GM12878 (cell line): ENCODE measurements around the gene SCAANT1. TPM values are rescaled to one million over a fixed set of nuclear protein-coding genes. Genes with fewer than 3 reads are reported as not detected.

ENCODE experiments used
- ATAC-seq: fragments of 200-7000 bp; cut with Tn5 transposase; 3 replicates; pipeline ENCODE4 v1.9.1; 2020; ENCODE audit warnings: mild to moderate bottlenecking, moderate library complexity
- BruUV-seq: library from RNA; stranded (reverse); fragments of 400-500 nt; replicated peaks from 2 replicates; lab custom pipeline; 2021; lab: Mats Ljungman, UMichigan
- CTCF ChIA-PET: fragments of 300-600 bp; sonication (Branson Sonifier 250); formaldehyde crosslinking; extraction: SDS; loops from one replicate; lab custom pipeline; 2021; ENCODE audit warnings: inconsistent platforms; lab: Yijun Ruan, JAX
- POLR2A ChIA-PET: fragments of 350-600 bp; formaldehyde crosslinking; extraction: SDS; loops from one replicate; lab custom pipeline; 2021; ENCODE audit warnings: inconsistent platforms; lab: Charles Lee
- RAD21 ChIA-PET: fragments of 300-600 bp; sonication (Branson Sonifier 250); formaldehyde crosslinking; loops from one replicate; lab custom pipeline; 2023; ENCODE audit warnings: antibody characterized with exemption; ENCODE audit not compliant: unreplicated experiment; lab: Charles Lee
- SMC1A ChIA-PET: fragments of 300-600 bp; sonication (Branson Sonifier 250); formaldehyde crosslinking; loops from one replicate; lab custom pipeline; 2023; ENCODE audit not compliant: unreplicated experiment, uncharacterized antibody; lab: Charles Lee
- DNase-seq: peaks from one replicate; pipeline ENCODE4 v3.0.0-alpha.2; 2011; ENCODE audit warnings: low read depth, low spot score
- FAIRE-seq: peaks from 3 replicates; lab custom pipeline; 2011; peaks lifted over from hg19 to GRCh38; lab: Jason Lieb, UNC
- H2AFZ ChIP-seq: 2 replicates; pipeline ENCODE4 v1.6.0; 2011; ENCODE audit warnings: low read depth, low read length, control low read depth; ENCODE audit not compliant: control insufficient read depth
- H3K27ac ChIP-seq: 2 replicates; pipeline ENCODE4 v1.5.1; 2011; ENCODE audit warnings: control low read depth; ENCODE audit not compliant: control insufficient read depth, insufficient read depth
- H3K27me3 ChIP-seq, 2 experiments: replicated peaks in 1 of 2; 2 replicates each; pipeline versions ENCODE4 v1.6.0 to v1.6.1; 2011; ENCODE audit warnings: low read length in 1 of 2; ENCODE audit not compliant: control insufficient read depth in 2 of 2, insufficient read depth in 2 of 2
- H3K36me3 ChIP-seq, 2 experiments: 2 replicates each; pipeline ENCODE4 v1.5.1; 2011; ENCODE audit warnings: low read length in 1 of 2; ENCODE audit not compliant: control insufficient read depth in 2 of 2, insufficient read depth in 2 of 2
- H3K4me1 ChIP-seq: 2 replicates; pipeline ENCODE4 v1.6.1; 2011; ENCODE audit warnings: mild to moderate bottlenecking, low read length, moderate library complexity, mixed read lengths; ENCODE audit not compliant: control insufficient read depth, insufficient read depth
- H3K4me2 ChIP-seq: 2 replicates; pipeline ENCODE4 v1.6.0; 2011; ENCODE audit warnings: control low read depth; ENCODE audit not compliant: control insufficient read depth, insufficient read depth
- H3K4me3 ChIP-seq: fragments of 200-600 bp; sonication (generic); 2 replicates; pipeline ENCODE4 v1.5.1; 2016
- H3K79me2 ChIP-seq: 2 replicates; pipeline ENCODE4 v1.6.0; 2011; ENCODE audit warnings: low read length; ENCODE audit not compliant: control insufficient read depth, insufficient read depth
- H3K9ac ChIP-seq: 2 replicates; pipeline ENCODE4 v1.8.0; 2011; ENCODE audit warnings: low read length, control low read depth, mixed read lengths; ENCODE audit not compliant: control insufficient read depth, insufficient read depth
- H3K9me3 ChIP-seq: replicated peaks from 3 replicates; pipeline ENCODE4 v1.5.1; 2011; ENCODE audit warnings: mild to moderate bottlenecking, low read length; ENCODE audit not compliant: control insufficient read depth, insufficient read depth
- H4K20me1 ChIP-seq: 2 replicates; pipeline ENCODE4 v1.6.0; 2011; ENCODE audit not compliant: control insufficient read depth, insufficient read depth
- BHLHE40 ChIP-seq, 2 experiments: fragments of 450-650 bp in 1 of 2; IDR thresholded peaks; 2 replicates each; pipeline ENCODE4 v1.6.1; 2011 to 2017; ENCODE audit warnings: low read depth in 2 of 2, borderline replicate concordance in 1 of 2, improper control_type of control experiment in 1 of 2, low read length in 1 of 2, mild to moderate bottlenecking in 1 of 2
- CREB1 ChIP-seq: IDR thresholded peaks from 2 replicates; pipeline ENCODE4 v1.6.1; 2012; ENCODE audit warnings: low read depth, mild to moderate bottlenecking, inconsistent platforms
- CTCF ChIP-seq, 3 experiments: IDR thresholded peaks in 2 of 3; conservative IDR thresholded peaks in 1 of 3; 2 replicates each; pipeline ENCODE4 v1.5.1; 2011; ENCODE audit warnings: low read depth in 3 of 3, low read length in 3 of 3, mild to moderate bottlenecking in 3 of 3, control low read depth in 2 of 3, moderate library complexity in 2 of 3, inconsistent platforms in 1 of 3, mixed read lengths in 1 of 3; ENCODE audit not compliant: control insufficient read depth in 2 of 3, insufficient read depth in 1 of 3; ENCODE audit errors: extremely low read depth in 1 of 3
- EGR1 ChIP-seq, 2 experiments: IDR thresholded peaks; 1 replicate in 1 of 2; 2 replicates in 1 of 2; pipeline ENCODE4 v1.6.1; 2011 to 2012; ENCODE audit warnings: low read depth in 2 of 2, low read length in 2 of 2, borderline replicate concordance in 1 of 2, mild to moderate bottlenecking in 1 of 2, moderate library complexity in 1 of 2
- EZH2 ChIP-seq: IDR thresholded peaks from 2 replicates; pipeline ENCODE4 v1.6.1; 2012; ENCODE audit warnings: low read depth, mild to moderate bottlenecking, control low read depth, inconsistent platforms, low read length, borderline replicate concordance; ENCODE audit not compliant: control insufficient read depth
- FOXM1 ChIP-seq: IDR thresholded peaks from 2 replicates; pipeline ENCODE4 v1.6.1; 2012; ENCODE audit warnings: low read depth, mild to moderate bottlenecking, inconsistent platforms, low read length, moderate library complexity
- HDAC6 ChIP-seq: fragments of 200-600 bp; sonication (generic); IDR thresholded peaks from one replicate; pipeline ENCODE4 v1.8.0; 2017; ENCODE audit warnings: antibody characterized with exemption; ENCODE audit not compliant: unreplicated experiment
- MEF2A ChIP-seq: IDR thresholded peaks from 2 replicates; pipeline ENCODE4 v1.6.1; 2011; ENCODE audit warnings: low read depth, mild to moderate bottlenecking, low read length, moderate library complexity; ENCODE audit not compliant: insufficient read depth
- NFXL1 ChIP-seq: fragments of 450-650 bp; IDR thresholded peaks from 2 replicates; pipeline ENCODE4 v1.6.1; 2017; ENCODE audit warnings: antibody characterized with exemption, mild to moderate bottlenecking, borderline replicate concordance
- POLR2A ChIP-seq: IDR thresholded peaks from 2 replicates; pipeline ENCODE4 v1.6.1; 2011; ENCODE audit warnings: low read depth, mild to moderate bottlenecking, low read length
- POU2F2 ChIP-seq: IDR thresholded peaks from 3 replicates; pipeline ENCODE4 v1.6.1; 2011; ENCODE audit warnings: low read depth, mild to moderate bottlenecking, low read length, borderline replicate concordance
- RFX5 ChIP-seq: IDR thresholded peaks from 2 replicates; pipeline ENCODE4 v1.6.1; 2011; ENCODE audit warnings: low read depth, low read length, improper control_type of control experiment
- SMAD5 ChIP-seq: IDR thresholded peaks from 2 replicates; pipeline ENCODE4 v1.6.1; 2016; ENCODE audit warnings: antibody characterized with exemption, low read depth
- TBL1XR1 ChIP-seq: IDR thresholded peaks from 2 replicates; pipeline ENCODE4 v1.6.1; 2012; ENCODE audit warnings: low read depth, low read length, improper control_type of control experiment
- WGBS: methylation state at CpG from one replicate; pipeline ENCODE4 v1.1.6; 2016; ENCODE audit warnings: low lambda C conversion rate; ENCODE audit not compliant: insufficient replicate concordance, insufficient coverage; ENCODE audit errors: missing lambda C conversion rate; 5-methylcytosine and 5-hydroxymethylcytosine counted together
- in situ Hi-C: fragments of 300-500 bp; cut with MboI; formaldehyde crosslinking; loops from 9 replicates; pipeline ENCODE4 v1.14.3; 2018; ENCODE audit warnings: mixed read lengths
- intact Hi-C: fragments of 100-400 bp; cut with micrococcal nuclease; formaldehyde crosslinking; loops from one replicate; pipeline ENCODE4 v1.14.2; 2022; ENCODE audit not compliant: unreplicated experiment
- polyA plus RNA-seq, 11 experiments: library from polyadenylated mRNA; depleted of rRNA in 4 of 11; unstranded in 6 of 11; stranded (reverse) in 5 of 11; fragments of >200 nt; fragmentation: Nextera tagmentation in 4 of 11; fragmentation: Illumina TruSeq in 1 of 11; extraction: Ambion mirVana in 4 of 11; extraction: Trizol in 1 of 11; gene quantifications; 1 replicate in 1 of 11; 2 replicates in 10 of 11; pipeline versions ENCODE4 v1.2.1 to v1.2.3, GENCODE V29; 2011 to 2016; ENCODE audit warnings: inconsistent platforms in 2 of 11, missing spikeins in 2 of 11, low read depth in 1 of 11
- total RNA-seq, 4 experiments: library from RNA; depleted of rRNA in 3 of 4; stranded (reverse); fragments of >200 nt in 3 of 4; fragmentation: Illumina TruSeq in 1 of 4; extraction: Trizol in 1 of 4; gene quantifications; 2 replicates each; pipeline versions ENCODE4 v1.2.1 to v1.2.3, GENCODE V29; 2013 to 2021
- TF ChIP-seq, protein P1 (sequence below): fragments of 450-650 bp; conservative IDR thresholded peaks from 2 replicates; pipeline ENCODE4 v1.6.1; 2017; ENCODE audit warnings: mild to moderate bottlenecking, moderate library complexity

SCAANT1 gene
- total and polyA plus RNA-seq, 10 of the 15 experiments (the other 5 are each of a cell fraction or from before 2014, with no cell fraction given) = 0.60 to 1.7 (median 0.95) TPM; not detected in 6

- TF ChIP-seq EZH2 = no peak
- TF ChIP-seq, protein P1, sequence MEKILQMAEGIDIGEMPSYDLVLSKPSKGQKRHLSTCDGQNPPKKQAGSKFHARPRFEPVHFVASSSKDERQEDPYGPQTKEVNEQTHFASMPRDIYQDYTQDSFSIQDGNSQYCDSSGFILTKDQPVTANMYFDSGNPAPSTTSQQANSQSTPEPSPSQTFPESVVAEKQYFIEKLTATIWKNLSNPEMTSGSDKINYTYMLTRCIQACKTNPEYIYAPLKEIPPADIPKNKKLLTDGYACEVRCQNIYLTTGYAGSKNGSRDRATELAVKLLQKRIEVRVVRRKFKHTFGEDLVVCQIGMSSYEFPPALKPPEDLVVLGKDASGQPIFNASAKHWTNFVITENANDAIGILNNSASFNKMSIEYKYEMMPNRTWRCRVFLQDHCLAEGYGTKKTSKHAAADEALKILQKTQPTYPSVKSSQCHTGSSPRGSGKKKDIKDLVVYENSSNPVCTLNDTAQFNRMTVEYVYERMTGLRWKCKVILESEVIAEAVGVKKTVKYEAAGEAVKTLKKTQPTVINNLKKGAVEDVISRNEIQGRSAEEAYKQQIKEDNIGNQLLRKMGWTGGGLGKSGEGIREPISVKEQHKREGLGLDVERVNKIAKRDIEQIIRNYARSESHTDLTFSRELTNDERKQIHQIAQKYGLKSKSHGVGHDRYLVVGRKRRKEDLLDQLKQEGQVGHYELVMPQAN = 0 out of 2 replicates have a peak, but pooled peaks have one; percentile 7
Measured at GRCh38 chr3:63912768-63913588, 795 bp upstream of the SCAANT1 start (continued).

DNA sequence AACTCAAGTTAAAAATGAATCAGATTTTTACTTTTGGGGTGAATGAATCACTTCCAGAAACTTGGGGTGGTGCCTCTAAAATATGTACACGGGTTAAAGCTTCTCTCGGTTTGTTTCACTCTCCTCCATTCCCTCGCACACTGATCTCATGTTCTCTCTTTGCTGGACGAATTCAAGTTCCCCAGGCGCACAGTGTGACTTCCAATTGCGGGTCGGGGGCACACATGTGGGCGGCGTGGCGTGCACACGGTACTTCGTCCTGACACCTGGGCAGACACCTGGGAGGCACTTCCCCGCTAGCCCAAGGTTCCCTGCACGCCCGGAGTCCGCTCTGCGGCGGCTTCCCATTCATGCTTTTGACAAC, 692 bp downstream of the SCAANT1 start:
- Histone ChIP-seq H3K27me3 (no peaks in the 10 kb centered on the region), H2AFZ (peak overlapping the region; percentile 67), H3K27ac (peak overlapping the region; percentile 86), H3K9ac (peak overlapping the region; percentile 80), H3K9me3 (no peaks in the 10 kb centered on the region), H3K36me3 (peaks cover 0 to 14% of the 10 kb centered on the region in 2 experiments; a peak in 3 of 4 replicates), H4K20me1 (no peaks in the 10 kb centered on the region), H3K4me3 (peak overlapping the region; percentile 72), H3K4me1 (peaks cover 20% of the 10 kb centered on the region), H3K4me2 (peak overlapping the region; percentile 90), H3K79me2 (peaks cover 15% of the 10 kb centered on the region)
- 2% methylated on average over 18 of the region's 18 CpGs for WGBS
- TSS peak; percentile 87 for BruUV-seq
- FAIRE-seq (no peak), ATAC-seq (peak; percentile 43; the same call in 1 of the 3 replicates), DNase-seq (no peak)
- intact Hi-C loops (loop anchor here (2.0 to 5.0 kb wide), 2 partner anchors 47 to 51 kb away; no protein-coding TSS in a partner anchor), in situ Hi-C loops (no loop called here)
- POLR2A ChIA-PET = interaction anchor here (0.6 kb wide), 1 partner anchor 14 kb away, joined by 3 read pairs; no protein-coding TSS in a partner anchor
- CTCF ChIA-PET = interaction anchor here (1.4 to 1.9 kb wide), 2 partner anchors 17 to 50 kb away, joined by 3 to 8 read pairs; no protein-coding TSS in a partner anchor
- SMC1A ChIA-PET = interaction anchor here (1.5 kb wide), 1 partner anchor 26 kb away, joined by 7 read pairs; no protein-coding TSS in a partner anchor
- RAD21 ChIA-PET = interaction anchor here (1.4 to 1.8 kb wide), 3 partner anchors 47 to 112 kb away, joined by 4 to 5 read pairs (median 4); partner anchors contain the start of genes ATXN7, PSMD6 and THOC7
- TF ChIP-seq FOXM1 (no peak), SMAD5 (no peak), POLR2A (no peak), EGR1 (IDR thresholded peaks at IDR 0.05; ENCODE audit: borderline replicate concordance in 1 of 2, low read depth in 2 of 2, low read length in 2 of 2) (0 out of 3 replicates have a peak, but pooled peaks of 1 of the 2 experiments have one; percentile 51), HDAC6 (no peak), NFXL1 (no peak; the same call in 1 of the 2 replicates), CREB1 (no peak), POU2F2 (no peak), MEF2A (no peak), TBL1XR1 (no peak), BHLHE40 (IDR thresholded peaks at IDR 0.05; ENCODE audit: borderline replicate concordance in 1 of 2, low read depth in 2 of 2, low read length in 1 of 2) (no peak), RFX5 (no peak), CTCF (IDR thresholded peaks at IDR 0.05 in 2 of 3, conservative IDR thresholded peaks at IDR 0.05 in 1 of 3; ENCODE audit: control insufficient read depth in 2 of 3, extremely low read depth in 1 of 3, insufficient read depth in 1 of 3, low read depth in 3 of 3, low read length in 3 of 3) (no peak)
